Mesenchymal stem cell (in vitro differentiated cells and primary cell): ENCODE measurements around the gene SULT1A1.

Source experiments
- DNase-seq: peaks from one replicate; pipeline ENCODE4 v3.0.0-alpha.2; 2013
- H2AFZ ChIP-seq: one replicate; pipeline ENCODE4 v1.6.1; 2013; ENCODE audit warnings: low read depth, mild to moderate bottlenecking, control low read depth, inconsistent platforms, low read length, moderate library complexity
- H2AK5ac ChIP-seq: 2 replicates; pipeline ENCODE4 v1.6.1; 2013; ENCODE audit warnings: low read length, moderate library complexity, mild to moderate bottlenecking, inconsistent platforms; ENCODE audit not compliant: severe bottlenecking
- H2BK120ac ChIP-seq: one replicate; pipeline ENCODE4 v1.6.1; 2013; ENCODE audit warnings: low read depth, mild to moderate bottlenecking, inconsistent platforms, low read length, moderate library complexity
- H2BK12ac ChIP-seq, 2 experiments: one replicate each; pipeline ENCODE4 v1.6.1; 2013; ENCODE audit warnings: inconsistent platforms in 2 of 2, low read length in 2 of 2, mild to moderate bottlenecking in 2 of 2, moderate library complexity in 2 of 2, control low read depth in 1 of 2
- H2BK15ac ChIP-seq: one replicate; pipeline ENCODE4 v1.6.1; 2013; ENCODE audit warnings: mild to moderate bottlenecking, low read depth, inconsistent platforms; ENCODE audit not compliant: poor library complexity, severe bottlenecking
- H2BK5ac ChIP-seq: 2 replicates; pipeline ENCODE4 v1.6.1; 2013; ENCODE audit warnings: low read depth, mild to moderate bottlenecking, low read length, control low read depth, inconsistent platforms; ENCODE audit not compliant: poor library complexity, severe bottlenecking
- H3K14ac ChIP-seq, 2 experiments: one replicate each; pipeline ENCODE4 v1.6.1; 2013; ENCODE audit warnings: inconsistent platforms in 2 of 2, low read length in 2 of 2, control low read depth in 1 of 2, mild to moderate bottlenecking in 1 of 2, moderate library complexity in 1 of 2
- H3K18ac ChIP-seq, 2 experiments: one replicate each; pipeline ENCODE4 v1.6.1; 2013; ENCODE audit warnings: inconsistent platforms in 2 of 2, low read length in 2 of 2, control low read depth in 1 of 2, low read depth in 1 of 2, mild to moderate bottlenecking in 1 of 2
- H3K23ac ChIP-seq, 2 experiments: one replicate each; pipeline ENCODE4 v1.6.1; 2013; ENCODE audit warnings: inconsistent platforms in 2 of 2, low read length in 2 of 2, mild to moderate bottlenecking in 2 of 2, moderate library complexity in 2 of 2, control low read depth in 1 of 2
- H3K27ac ChIP-seq: 2 replicates; pipeline ENCODE4 v1.5.1; 2013; ENCODE audit warnings: mild to moderate bottlenecking, moderate library complexity, low read length, control low read depth, inconsistent platforms; ENCODE audit not compliant: poor library complexity, severe bottlenecking
- H3K27me3 ChIP-seq, 2 experiments: 2 replicates each; pipeline versions ENCODE4 v1.6.1 to v1.7.0; 2013; ENCODE audit warnings: low read length in 2 of 2, mild to moderate bottlenecking in 2 of 2, moderate library complexity in 2 of 2, control low read depth in 1 of 2, inconsistent platforms in 1 of 2; ENCODE audit not compliant: control insufficient read depth in 1 of 2, insufficient read depth in 1 of 2
- H3K36me3 ChIP-seq, 2 experiments: 2 replicates each; pipeline versions ENCODE4 v1.6.1 to v1.7.0; 2013; ENCODE audit warnings: low read length in 2 of 2, control low read depth in 1 of 2, inconsistent platforms in 1 of 2, low read depth in 1 of 2, mild to moderate bottlenecking in 1 of 2; ENCODE audit not compliant: insufficient read depth in 2 of 2, control insufficient read depth in 1 of 2
- H3K4ac ChIP-seq, 2 experiments: one replicate each; pipeline ENCODE4 v1.6.1; 2013; ENCODE audit warnings: inconsistent platforms in 2 of 2, low read length in 2 of 2, mild to moderate bottlenecking in 2 of 2, moderate library complexity in 2 of 2, control low read depth in 1 of 2, low read depth in 1 of 2
- H3K4me1 ChIP-seq: 2 replicates; pipeline ENCODE4 v1.6.1; 2013; ENCODE audit warnings: low read depth, low read length, control low read depth; ENCODE audit not compliant: control insufficient read depth, insufficient read depth
- H3K4me2 ChIP-seq: 2 replicates; pipeline ENCODE4 v1.6.1; 2013; ENCODE audit warnings: low read length, mild to moderate bottlenecking, inconsistent platforms; ENCODE audit not compliant: poor library complexity, severe bottlenecking
- H3K4me3 ChIP-seq, 2 experiments: 2 replicates each; pipeline versions ENCODE4 v1.5.1 to v1.7.0; 2013; ENCODE audit warnings: low read length in 2 of 2, mild to moderate bottlenecking in 2 of 2, control low read depth in 1 of 2, low read depth in 1 of 2; ENCODE audit not compliant: insufficient read depth in 1 of 2
- H3K79me1 ChIP-seq: replicated peaks from 2 replicates; pipeline ENCODE4 v1.6.1; 2013; ENCODE audit warnings: mild to moderate bottlenecking, control low read depth, low read length, inconsistent platforms; ENCODE audit not compliant: poor library complexity, severe bottlenecking
- H3K9ac ChIP-seq: 2 replicates; pipeline ENCODE4 v1.7.0; 2013; ENCODE audit warnings: mild to moderate bottlenecking, low read length, moderate library complexity
- H3K9me3 ChIP-seq: 2 replicates; pipeline ENCODE4 v1.7.0; 2013; ENCODE audit warnings: mild to moderate bottlenecking, low read length; ENCODE audit not compliant: control insufficient read depth
- H4K8ac ChIP-seq: one replicate; pipeline ENCODE4 v1.6.1; 2013; ENCODE audit warnings: inconsistent platforms, mild to moderate bottlenecking, low read length, moderate library complexity
- H4K91ac ChIP-seq: one replicate; pipeline ENCODE4 v1.6.1; 2013; ENCODE audit warnings: mild to moderate bottlenecking, low read length, inconsistent platforms
- WGBS: methylation state at CpG from one replicate; pipeline ENCODE4 v1.1.7; 2013; ENCODE audit warnings: mixed read lengths; 5-methylcytosine and 5-hydroxymethylcytosine counted together

Gene SULT1A1

GRCh38 chr16:28591355-28591754 lies 18.5 kb downstream of the SULT1A1 start:
- Histone ChIP-seq H3K27me3 (peaks cover 0 to 5% of the 10 kb centered on the region in 2 experiments), H3K79me1 (no peaks in the 10 kb centered on the region), H2BK12ac (no peak overlapping the region), H3K18ac (no peak overlapping the region), H2BK5ac (no peak overlapping the region), H2BK15ac (no peak overlapping the region), H4K8ac (no peak overlapping the region), H2BK120ac (no peak overlapping the region), H2AK5ac (no peak overlapping the region), H3K9ac (no peak overlapping the region), H3K14ac (no peak overlapping the region), H3K4me2 (no peak overlapping the region), H3K23ac (no peak overlapping the region), H3K36me3 (peaks cover 21 to 51% of the 10 kb centered on the region in 2 experiments), H3K4me3 (no peak overlapping the region), H3K4ac (no peak overlapping the region), H3K4me1 (peaks cover 6% of the 10 kb centered on the region), H3K27ac (no peak overlapping the region), H2AFZ (no peak overlapping the region), H3K9me3 (no peaks in the 10 kb centered on the region), H4K91ac (no peak overlapping the region)
- 95% methylated on average over 6 of the region's 6 CpGs for WGBS
- no peak for DNase-seq

- H3K9me3 ChIP-seq = no peaks in the 10 kb centered on the region
- peaks cover 0 to 2% of the 10 kb centered on the region in 2 experiments for H3K27me3 ChIP-seq
- H4K8ac ChIP-seq = no peak overlapping the region
- H2BK120ac ChIP-seq = no peak overlapping the region
- H3K4me1 ChIP-seq = peaks cover 7% of the 10 kb centered on the region
- no peak overlapping the region for H2BK5ac ChIP-seq
- no peak overlapping the region for H3K27ac ChIP-seq
- no peak overlapping the region for H3K14ac ChIP-seq
- no peak overlapping the region for H2AK5ac ChIP-seq
- no peak overlapping the region for H3K4me2 ChIP-seq
- H2AFZ ChIP-seq = no peak overlapping the region
- H2BK15ac ChIP-seq = no peak overlapping the region
- H3K18ac ChIP-seq = no peak overlapping the region
- peaks cover 25 to 53% of the 10 kb centered on the region in 2 experiments for H3K36me3 ChIP-seq
- no peak overlapping the region for H4K91ac ChIP-seq
- DNase-seq = no peak
- WGBS = 95% methylated on average over 21 of the region's 22 CpGs
- H3K4ac ChIP-seq = no peak overlapping the region
- no peak overlapping the region for H3K9ac ChIP-seq
- H3K4me3 ChIP-seq = no peak overlapping the region
- H3K79me1 ChIP-seq = no peaks in the 10 kb centered on the region
- no peak overlapping the region for H2BK12ac ChIP-seq
- no peak overlapping the region for H3K23ac ChIP-seq
These were observed 19.2 kb downstream of the SULT1A1 start for GRCh38 chr16:28590384-28591340.

GRCh38 chr16:28589930-28590329 lies 19.9 kb downstream of the SULT1A1 start:
- H3K4me3 ChIP-seq = no peak overlapping the region
- no peak overlapping the region for H3K18ac ChIP-seq
- no peak overlapping the region for H3K4me2 ChIP-seq
- no peak overlapping the region for H4K91ac ChIP-seq
- no peak overlapping the region for H3K4ac ChIP-seq
- WGBS = 95% methylated on average over 12 of the region's 13 CpGs
- no peak for DNase-seq
- H3K4me1 ChIP-seq = peaks cover 8% of the 10 kb centered on the region
- no peak overlapping the region for H2AK5ac ChIP-seq
- no peaks in the 10 kb centered on the region for H3K79me1 ChIP-seq
- no peak overlapping the region for H3K23ac ChIP-seq
- no peak overlapping the region for H2BK12ac ChIP-seq
- H2AFZ ChIP-seq = no peak overlapping the region
- H3K27me3 ChIP-seq = no peaks in the 10 kb centered on the region
- H4K8ac ChIP-seq = no peak overlapping the region
- no peak overlapping the region for H2BK15ac ChIP-seq
- no peak overlapping the region for H2BK120ac ChIP-seq
- H3K9ac ChIP-seq = no peak overlapping the region
- no peak overlapping the region for H3K14ac ChIP-seq
- H2BK5ac ChIP-seq = no peak overlapping the region
- peaks cover 29 to 60% of the 10 kb centered on the region in 2 experiments for H3K36me3 ChIP-seq
- H3K9me3 ChIP-seq = no peaks in the 10 kb centered on the region
- H3K27ac ChIP-seq = no peak overlapping the region

GRCh38 chr16:28589069-28589468 lies 20.8 kb downstream of the SULT1A1 start:
- Histone ChIP-seq H3K79me1 (no peaks in the 10 kb centered on the region), H3K4ac (no peak overlapping the region), H3K36me3 (peaks cover 29 to 63% of the 10 kb centered on the region in 2 experiments), H2BK5ac (no peak overlapping the region), H3K23ac (no peak overlapping the region), H3K18ac (no peak overlapping the region), H3K27me3 (no peaks in the 10 kb centered on the region), H2AK5ac (no peak overlapping the region), H3K9me3 (no peaks in the 10 kb centered on the region), H3K4me2 (no peak overlapping the region), H3K4me1 (peaks cover 8% of the 10 kb centered on the region), H3K4me3 (peak overlapping the region in 1 of 2 experiments; percentile 20), H2AFZ (no peak overlapping the region), H3K27ac (no peak overlapping the region), H3K14ac (no peak overlapping the region), H4K8ac (no peak overlapping the region), H2BK12ac (no peak overlapping the region), H2BK120ac (no peak overlapping the region), H3K9ac (no peak overlapping the region), H2BK15ac (no peak overlapping the region), H4K91ac (no peak overlapping the region)
- no peak for DNase-seq
- 91% methylated on average over 8 of the region's 8 CpGs for WGBS
